ENCODE results near the gene C1orf167.

C1orf167 gene

GRCh38 chr1:11761285-11761684 lies 708 bp upstream of the C1orf167 start:
- Histone ChIP-seq H3K4ac (ENCODE audit: low read depth, low read length) (no peak overlapping the region), H4K8ac (ENCODE audit: low read depth, low read length) (no peak overlapping the region)
- WGBS (ENCODE audit: extremely low coverage, insufficient coverage, low lambda C conversion rate), result no CpG with 5 or more reads among the region's 6 CpGs

GRCh38 chr1:11764115-11764514 lies 2.1 kb downstream of the C1orf167 start:
- Histone ChIP-seq H3K27ac (ENCODE audit: low read depth, low read length) (no peak overlapping the region), H3K79me2 (ENCODE audit: control insufficient read depth, insufficient read depth, low read length) (no peaks in the 10 kb centered on the region), H3K27me3 (ENCODE audit: insufficient read depth, low read length, poor library complexity) (no peaks in the 10 kb centered on the region), H3K56ac (ENCODE audit: low read length) (no peak overlapping the region), H3K4me3 (ENCODE audit: low read length) (no peak overlapping the region), H2BK15ac (replicated peaks; ENCODE audit: low read depth) (no peak overlapping the region), H3K4ac (ENCODE audit: low read depth, low read length) (no peak overlapping the region), H3K36me3 (ENCODE audit: control insufficient read depth, insufficient read depth, low read length) (no peaks in the 10 kb centered on the region), H3K4me2 (ENCODE audit: low read length) (no peak overlapping the region), H2AK5ac (ENCODE audit: low read length) (no peak overlapping the region), H2BK5ac (ENCODE audit: low read length) (no peak overlapping the region), H3K18ac (ENCODE audit: low read length) (no peak overlapping the region), H3K23ac (ENCODE audit: low read length) (no peak overlapping the region), H3K4me1 (ENCODE audit: control insufficient read depth, low read depth, low read length) (no peaks in the 10 kb centered on the region), H4K8ac (ENCODE audit: low read depth, low read length) (no peak overlapping the region), H4K5ac (ENCODE audit: low read length) (no peak overlapping the region), H3K9ac (ENCODE audit: low read length) (no peak overlapping the region), H3K79me1 (ENCODE audit: low read length) (no peaks in the 10 kb centered on the region), H2BK120ac (ENCODE audit: low read depth, low read length) (no peak overlapping the region)
- WGBS (ENCODE audit: extremely low coverage, insufficient coverage, low lambda C conversion rate), result no CpG with 5 or more reads among the region's 3 CpGs
- DNase-seq, result no peak

More at GRCh38 chr1:11761285-11761684, 708 bp upstream of the C1orf167 start:
- Histone ChIP-seq H3K79me1 (ENCODE audit: low read length) (no peaks in the 10 kb centered on the region), H3K9ac (ENCODE audit: low read length) (no peak overlapping the region), H3K27ac (ENCODE audit: low read depth, low read length) (no peak overlapping the region), H3K18ac (ENCODE audit: low read length) (no peak overlapping the region), H3K56ac (ENCODE audit: low read length) (no peak overlapping the region), H3K36me3 (ENCODE audit: control insufficient read depth, insufficient read depth, low read length) (no peaks in the 10 kb centered on the region), H2BK5ac (ENCODE audit: low read length) (no peak overlapping the region), H2BK15ac (replicated peaks; ENCODE audit: low read depth) (no peak overlapping the region), H3K4me1 (ENCODE audit: control insufficient read depth, low read depth, low read length) (no peaks in the 10 kb centered on the region), H4K5ac (ENCODE audit: low read length) (no peak overlapping the region), H2BK120ac (ENCODE audit: low read depth, low read length) (no peak overlapping the region), H3K23ac (ENCODE audit: low read length) (no peak overlapping the region), H3K27me3 (ENCODE audit: insufficient read depth, low read length, poor library complexity) (no peaks in the 10 kb centered on the region), H3K79me2 (ENCODE audit: control insufficient read depth, insufficient read depth, low read length) (no peaks in the 10 kb centered on the region), H3K4me3 (ENCODE audit: low read length) (no peak overlapping the region), H2AK5ac (ENCODE audit: low read length) (no peak overlapping the region), H3K4me2 (ENCODE audit: low read length) (no peak overlapping the region)
- no peak for DNase-seq

- no peak overlapping the region for H3K56ac ChIP-seq (ENCODE audit: low read length)
- no peak for DNase-seq
- no peak overlapping the region for H3K23ac ChIP-seq (ENCODE audit: low read length)
- no peak overlapping the region for H3K18ac ChIP-seq (ENCODE audit: low read length)
- no peak overlapping the region for H3K4me3 ChIP-seq (ENCODE audit: low read length)
- WGBS (ENCODE audit: extremely low coverage, insufficient coverage, low lambda C conversion rate), result no CpG with 5 or more reads among the region's 7 CpGs
- H4K8ac ChIP-seq (ENCODE audit: low read depth, low read length), result no peak overlapping the region
- H2BK5ac ChIP-seq (ENCODE audit: low read length), result no peak overlapping the region
- H3K9ac ChIP-seq (ENCODE audit: low read length), result no peak overlapping the region
- H3K4ac ChIP-seq (ENCODE audit: low read depth, low read length), result no peak overlapping the region
- H3K79me1 ChIP-seq (ENCODE audit: low read length), result no peaks in the 10 kb centered on the region
- H2BK120ac ChIP-seq (ENCODE audit: low read depth, low read length), result no peak overlapping the region
- no peak overlapping the region for H4K5ac ChIP-seq (ENCODE audit: low read length)
- no peak overlapping the region for H2BK15ac ChIP-seq (replicated peaks; ENCODE audit: low read depth)
- no peak overlapping the region for H2AK5ac ChIP-seq (ENCODE audit: low read length)
- H3K4me2 ChIP-seq (ENCODE audit: low read length), result no peak overlapping the region
- no peaks in the 10 kb centered on the region for H3K79me2 ChIP-seq (ENCODE audit: control insufficient read depth, insufficient read depth, low read length)
- no peaks in the 10 kb centered on the region for H3K4me1 ChIP-seq (ENCODE audit: control insufficient read depth, low read depth, low read length)
- H3K27me3 ChIP-seq (ENCODE audit: insufficient read depth, low read length, poor library complexity), result no peaks in the 10 kb centered on the region
- no peaks in the 10 kb centered on the region for H3K36me3 ChIP-seq (ENCODE audit: control insufficient read depth, insufficient read depth, low read length)
- H3K27ac ChIP-seq (ENCODE audit: low read depth, low read length), result no peak overlapping the region
Observed at GRCh38 chr1:11764519-11764918, 2.5 kb downstream of the C1orf167 start.

- Histone ChIP-seq H3K4me1 (ENCODE audit: control insufficient read depth, low read depth, low read length) (no peaks in the 10 kb centered on the region), H3K9ac (ENCODE audit: low read length) (no peak overlapping the region), H3K4me3 (ENCODE audit: low read length) (no peak overlapping the region), H3K79me1 (ENCODE audit: low read length) (no peaks in the 10 kb centered on the region), H3K36me3 (ENCODE audit: control insufficient read depth, insufficient read depth, low read length) (no peaks in the 10 kb centered on the region), H3K18ac (ENCODE audit: low read length) (no peak overlapping the region), H3K4ac (ENCODE audit: low read depth, low read length) (no peak overlapping the region), H3K27ac (ENCODE audit: low read depth, low read length) (no peak overlapping the region), H3K79me2 (ENCODE audit: control insufficient read depth, insufficient read depth, low read length) (no peaks in the 10 kb centered on the region), H3K4me2 (ENCODE audit: low read length) (no peak overlapping the region), H2BK120ac (ENCODE audit: low read depth, low read length) (no peak overlapping the region), H2AK5ac (ENCODE audit: low read length) (no peak overlapping the region), H4K5ac (ENCODE audit: low read length) (no peak overlapping the region), H3K56ac (ENCODE audit: low read length) (no peak overlapping the region), H4K8ac (ENCODE audit: low read depth, low read length) (no peak overlapping the region), H3K27me3 (ENCODE audit: insufficient read depth, low read length, poor library complexity) (no peaks in the 10 kb centered on the region), H2BK15ac (replicated peaks; ENCODE audit: low read depth) (no peak overlapping the region), H3K23ac (ENCODE audit: low read length) (no peak overlapping the region), H2BK5ac (ENCODE audit: low read length) (no peak overlapping the region)
- WGBS (ENCODE audit: extremely low coverage, insufficient coverage, low lambda C conversion rate), result no CpG with 5 or more reads among the region's 19 CpGs
- no peak for DNase-seq
Observed at GRCh38 chr1:11765661-11766428, 3.9 kb downstream of the C1orf167 start.

- Histone ChIP-seq H3K27me3 (ENCODE audit: insufficient read depth, low read length, poor library complexity) (no peaks in the 10 kb centered on the region), H3K18ac (ENCODE audit: low read length) (no peak overlapping the region), H2AK5ac (ENCODE audit: low read length) (no peak overlapping the region), H3K27ac (ENCODE audit: low read depth, low read length) (no peak overlapping the region), H3K79me1 (ENCODE audit: low read length) (no peaks in the 10 kb centered on the region), H3K56ac (ENCODE audit: low read length) (no peak overlapping the region), H2BK15ac (replicated peaks; ENCODE audit: low read depth) (no peak overlapping the region), H3K4me2 (ENCODE audit: low read length) (no peak overlapping the region), H2BK5ac (ENCODE audit: low read length) (no peak overlapping the region), H4K8ac (ENCODE audit: low read depth, low read length) (no peak overlapping the region), H3K4ac (ENCODE audit: low read depth, low read length) (no peak overlapping the region), H3K4me1 (ENCODE audit: control insufficient read depth, low read depth, low read length) (no peaks in the 10 kb centered on the region), H3K4me3 (ENCODE audit: low read length) (no peak overlapping the region), H3K79me2 (ENCODE audit: control insufficient read depth, insufficient read depth, low read length) (no peaks in the 10 kb centered on the region), H2BK120ac (ENCODE audit: low read depth, low read length) (no peak overlapping the region), H3K9ac (ENCODE audit: low read length) (no peak overlapping the region), H3K23ac (ENCODE audit: low read length) (no peak overlapping the region), H4K5ac (ENCODE audit: low read length) (no peak overlapping the region), H3K36me3 (ENCODE audit: control insufficient read depth, insufficient read depth, low read length) (no peaks in the 10 kb centered on the region)
- DNase-seq, result no peak
- WGBS (ENCODE audit: extremely low coverage, insufficient coverage, low lambda C conversion rate), result no CpG with 5 or more reads among the region's 14 CpGs
Observed at GRCh38 chr1:11766429-11766776, 4.4 kb downstream of the C1orf167 start.
